ENCODE measurements around the gene ARHGAP10. TPM values are rescaled to one million over a fixed set of nuclear protein-coding genes. Genes with fewer than 3 reads are reported as not detected.
A peak's percentile ranks its signal among the peaks of the same experiment; 100 is the strongest.

Gene ARHGAP10
- total and polyA plus RNA-seq, 10 of the 15 experiments (the other 5 are each of a cell fraction or from before 2014, with no cell fraction given) = 1.3 to 25.8 (median 17.2) TPM

DNA sequence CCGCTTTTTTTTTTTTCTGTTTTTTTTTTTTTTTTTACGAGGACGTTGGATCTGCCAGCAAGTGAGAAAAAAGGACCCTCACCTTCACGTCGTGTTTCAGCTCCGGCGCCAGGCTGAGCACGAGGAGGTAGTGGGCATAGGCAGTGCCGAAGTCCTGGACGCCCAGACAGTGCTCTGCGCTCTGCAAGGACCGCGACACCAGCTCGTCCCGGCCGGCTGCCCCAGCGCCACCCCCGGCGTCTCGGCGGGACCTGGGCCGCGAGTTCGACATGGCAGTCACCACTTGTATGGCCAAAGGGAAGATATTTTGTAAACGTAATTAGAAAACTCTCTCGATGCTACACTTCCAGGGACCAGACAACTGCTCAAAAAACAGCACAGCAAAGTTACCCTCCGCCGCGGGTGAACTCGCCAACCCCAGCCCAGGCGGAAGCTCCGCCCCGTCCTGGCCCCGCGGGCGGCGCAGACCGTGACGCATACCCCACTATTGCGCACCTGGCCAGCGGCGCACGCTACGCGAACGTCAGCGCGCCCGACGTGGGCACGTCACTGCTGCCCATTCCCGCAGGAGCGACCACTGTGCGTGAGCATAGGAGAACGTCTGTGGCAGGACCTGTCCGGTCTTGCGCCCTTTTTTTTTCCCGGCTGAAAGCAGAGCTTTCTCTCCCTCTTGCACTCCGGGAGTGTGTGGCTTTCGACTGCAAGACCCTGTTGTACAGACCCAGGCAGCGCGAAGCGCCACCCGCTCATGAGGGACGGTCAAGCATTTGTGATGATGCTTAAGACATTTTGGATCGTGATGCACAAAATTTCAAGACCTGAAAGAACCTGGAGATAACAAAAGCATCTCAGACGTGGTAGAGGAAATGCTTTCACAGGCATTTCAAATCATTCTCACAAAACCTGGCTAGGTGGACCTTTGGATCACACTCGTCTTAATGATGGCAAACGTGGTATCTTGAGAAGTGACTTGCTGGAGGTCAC, 47.9 kb upstream of the ARHGAP10 start, which contains the start of gene PRMT9 (continued):
- TF ChIP-seq MYC (IDR thresholded peaks at IDR 0.05; ENCODE audit: insufficient read depth, insufficient read length, insufficient replicate concordance, low read length, severe bottlenecking) (no peak), POLR2AphosphoS5 (IDR thresholded peaks at IDR 0.05; ENCODE audit: low read length) (peak; percentile 94), BCL11A (IDR thresholded peaks at IDR 0.05; ENCODE audit: low read depth, low read length) (peak; percentile 4; the same call in 1 of the 2 replicates), YY1 (IDR thresholded peaks at IDR 0.05; ENCODE audit: low read depth, low read length) (0 out of 2 replicates have a peak, but pooled peaks have one; percentile 12), RELA (IDR thresholded peaks at IDR 0.05; ENCODE audit: borderline replicate concordance, partially characterized antibody) (no peak), ZNF217 (IDR thresholded peaks at IDR 0.05) (no peak), POU2F2 (IDR thresholded peaks at IDR 0.05; ENCODE audit: borderline replicate concordance, low read depth, low read length) (peak; percentile 52; the same call in 1 of the 3 replicates), SREBF2 (IDR thresholded peaks at IDR 0.05; ENCODE audit: low read length) (no peak), IKZF2 (IDR thresholded peaks at IDR 0.05) (peak; percentile 73 to 82), SPI1 (IDR thresholded peaks at IDR 0.05; ENCODE audit: borderline replicate concordance, insufficient read depth, low read depth, low read length) (0 out of 2 replicates have a peak, but pooled peaks have one; percentile 2), HDAC6 (IDR thresholded peaks at IDR 0.05; ENCODE audit: unreplicated experiment) (peak; percentile 11), IKZF1 (conservative IDR thresholded peaks at IDR 0.05) (peak; percentile 90), TCF12 (IDR thresholded peaks at IDR 0.05; ENCODE audit: low read depth, low read length) (no peak), NBN (IDR thresholded peaks at IDR 0.05) (peak; percentile 85; the same call in 1 of the 2 replicates), NR2C2 (IDR thresholded peaks at IDR 0.05; ENCODE audit: borderline replicate concordance, control insufficient read depth, insufficient read length, low read depth) (no peak), NFIC (IDR thresholded peaks at IDR 0.05; ENCODE audit: low read depth, low read length) (no peak), KDM1A (IDR thresholded peaks at IDR 0.05; ENCODE audit: borderline replicate concordance) (no peak), SUPT20H (IDR thresholded peaks at IDR 0.05; ENCODE audit: borderline replicate concordance, control insufficient read depth, low read depth, low read length) (no peak), ZZZ3 (IDR thresholded peaks at IDR 0.05; ENCODE audit: control insufficient read depth, insufficient read length, low read depth) (no peak), DPF2 (IDR thresholded peaks at IDR 0.05) (peak; percentile 54), JUND (IDR thresholded peaks at IDR 0.05; ENCODE audit: low read depth, low read length) (no peak)
- TF ChIP-seq, protein P1, sequence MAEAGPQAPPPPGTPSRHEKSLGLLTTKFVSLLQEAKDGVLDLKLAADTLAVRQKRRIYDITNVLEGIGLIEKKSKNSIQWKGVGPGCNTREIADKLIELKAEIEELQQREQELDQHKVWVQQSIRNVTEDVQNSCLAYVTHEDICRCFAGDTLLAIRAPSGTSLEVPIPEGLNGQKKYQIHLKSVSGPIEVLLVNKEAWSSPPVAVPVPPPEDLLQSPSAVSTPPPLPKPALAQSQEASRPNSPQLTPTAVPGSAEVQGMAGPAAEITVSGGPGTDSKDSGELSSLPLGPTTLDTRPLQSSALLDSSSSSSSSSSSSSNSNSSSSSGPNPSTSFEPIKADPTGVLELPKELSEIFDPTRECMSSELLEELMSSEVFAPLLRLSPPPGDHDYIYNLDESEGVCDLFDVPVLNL (IDR thresholded peaks at IDR 0.05; ENCODE audit: low read depth, low read length) = no peak
- TF ChIP-seq, protein P2, sequence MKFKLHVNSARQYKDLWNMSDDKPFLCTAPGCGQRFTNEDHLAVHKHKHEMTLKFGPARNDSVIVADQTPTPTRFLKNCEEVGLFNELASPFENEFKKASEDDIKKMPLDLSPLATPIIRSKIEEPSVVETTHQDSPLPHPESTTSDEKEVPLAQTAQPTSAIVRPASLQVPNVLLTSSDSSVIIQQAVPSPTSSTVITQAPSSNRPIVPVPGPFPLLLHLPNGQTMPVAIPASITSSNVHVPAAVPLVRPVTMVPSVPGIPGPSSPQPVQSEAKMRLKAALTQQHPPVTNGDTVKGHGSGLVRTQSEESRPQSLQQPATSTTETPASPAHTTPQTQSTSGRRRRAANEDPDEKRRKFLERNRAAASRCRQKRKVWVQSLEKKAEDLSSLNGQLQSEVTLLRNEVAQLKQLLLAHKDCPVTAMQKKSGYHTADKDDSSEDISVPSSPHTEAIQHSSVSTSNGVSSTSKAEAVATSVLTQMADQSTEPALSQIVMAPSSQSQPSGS (IDR thresholded peaks at IDR 0.05; ENCODE audit: low read length) = no peak
- TF ChIP-seq, protein P3, sequence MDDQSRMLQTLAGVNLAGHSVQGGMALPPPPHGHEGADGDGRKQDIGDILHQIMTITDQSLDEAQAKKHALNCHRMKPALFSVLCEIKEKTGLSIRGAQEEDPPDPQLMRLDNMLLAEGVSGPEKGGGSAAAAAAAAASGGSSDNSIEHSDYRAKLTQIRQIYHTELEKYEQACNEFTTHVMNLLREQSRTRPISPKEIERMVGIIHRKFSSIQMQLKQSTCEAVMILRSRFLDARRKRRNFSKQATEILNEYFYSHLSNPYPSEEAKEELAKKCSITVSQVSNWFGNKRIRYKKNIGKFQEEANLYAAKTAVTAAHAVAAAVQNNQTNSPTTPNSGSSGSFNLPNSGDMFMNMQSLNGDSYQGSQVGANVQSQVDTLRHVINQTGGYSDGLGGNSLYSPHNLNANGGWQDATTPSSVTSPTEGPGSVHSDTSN (IDR thresholded peaks at IDR 0.05; ENCODE audit: insufficient replicate concordance, low read depth, low read length) = peak; percentile 6
- TF ChIP-seq, protein P4, sequence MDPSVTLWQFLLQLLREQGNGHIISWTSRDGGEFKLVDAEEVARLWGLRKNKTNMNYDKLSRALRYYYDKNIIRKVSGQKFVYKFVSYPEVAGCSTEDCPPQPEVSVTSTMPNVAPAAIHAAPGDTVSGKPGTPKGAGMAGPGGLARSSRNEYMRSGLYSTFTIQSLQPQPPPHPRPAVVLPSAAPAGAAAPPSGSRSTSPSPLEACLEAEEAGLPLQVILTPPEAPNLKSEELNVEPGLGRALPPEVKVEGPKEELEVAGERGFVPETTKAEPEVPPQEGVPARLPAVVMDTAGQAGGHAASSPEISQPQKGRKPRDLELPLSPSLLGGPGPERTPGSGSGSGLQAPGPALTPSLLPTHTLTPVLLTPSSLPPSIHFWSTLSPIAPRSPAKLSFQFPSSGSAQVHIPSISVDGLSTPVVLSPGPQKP (IDR thresholded peaks at IDR 0.05; ENCODE audit: low read depth, low read length) = peak; percentile 71

Measured in GM12878 (cell line).